ENCODE measurements around the gene AAK1.

AAK1 gene

GRCh38 chr2:69603146-69603743 is 40.3 kb downstream of the AAK1 start:
- DNase-seq (ENCODE audit: insufficient read length, low spot score) (no peak), FAIRE-seq (no peak)
- TF ChIP-seq CTCF (IDR thresholded peaks at IDR 0.05; ENCODE audit: insufficient read depth, missing control alignments): no peak

- TF ChIP-seq CTCF (IDR thresholded peaks at IDR 0.05; ENCODE audit: insufficient read depth, missing control alignments): no peak
- FAIRE-seq (no peak), DNase-seq (ENCODE audit: insufficient read length, low spot score) (no peak)
Observed at GRCh38 chr2:69601179-69601612, 42.3 kb downstream of the AAK1 start.

- TF ChIP-seq CTCF (IDR thresholded peaks at IDR 0.05; ENCODE audit: insufficient read depth, missing control alignments): no peak
- FAIRE-seq (no peak), DNase-seq (ENCODE audit: insufficient read length, low spot score) (no peak)
Observed at GRCh38 chr2:69600425-69600824, 43.1 kb downstream of the AAK1 start.

GRCh38 chr2:69597843-69598610 is 45.5 kb downstream of the AAK1 start:
- no peak for DNase-seq (ENCODE audit: insufficient read length, low spot score)
- TF ChIP-seq CTCF (IDR thresholded peaks at IDR 0.05; ENCODE audit: insufficient read depth, missing control alignments): no peak
- no peak for FAIRE-seq

- no peak for FAIRE-seq
- DNase-seq (ENCODE audit: insufficient read length, low spot score): no peak
- TF ChIP-seq CTCF (IDR thresholded peaks at IDR 0.05; ENCODE audit: insufficient read depth, missing control alignments): no peak
Observed at GRCh38 chr2:69597105-69597504, 46.4 kb downstream of the AAK1 start.

GRCh38 chr2:69594341-69594740 is 49.2 kb downstream of the AAK1 start:
- FAIRE-seq (no peak), DNase-seq (ENCODE audit: insufficient read length, low spot score) (no peak)

More at GRCh38 chr2:69594341-69594740, 49.2 kb downstream of the AAK1 start:
- TF ChIP-seq CTCF (IDR thresholded peaks at IDR 0.05; ENCODE audit: insufficient read depth, missing control alignments): no peak
